ENCODE results near the gene MGAT3. TPM values are rescaled to one million over a fixed set of nuclear protein-coding genes. Genes with fewer than 3 reads are reported as not detected.

The MGAT3 gene
- total RNA-seq, 1 donor from 2014 or later, result 3.2 TPM

- no peaks in the 10 kb centered on the region for H3K9me3 ChIP-seq (replicated peaks)
- peaks cover 80% of the 10 kb centered on the region for H3K4me1 ChIP-seq
- peak overlapping the region; percentile 99 for H3K27ac ChIP-seq (replicated peaks)
- intact Hi-C loops (cut with micrococcal nuclease), result no loop called here
- peaks cover 42% of the 10 kb centered on the region for H3K36me3 ChIP-seq
- H3K4me3 ChIP-seq, result peak overlapping the region; percentile 92
- DNase-seq, result no peak
- TF ChIP-seq, protein P1, sequence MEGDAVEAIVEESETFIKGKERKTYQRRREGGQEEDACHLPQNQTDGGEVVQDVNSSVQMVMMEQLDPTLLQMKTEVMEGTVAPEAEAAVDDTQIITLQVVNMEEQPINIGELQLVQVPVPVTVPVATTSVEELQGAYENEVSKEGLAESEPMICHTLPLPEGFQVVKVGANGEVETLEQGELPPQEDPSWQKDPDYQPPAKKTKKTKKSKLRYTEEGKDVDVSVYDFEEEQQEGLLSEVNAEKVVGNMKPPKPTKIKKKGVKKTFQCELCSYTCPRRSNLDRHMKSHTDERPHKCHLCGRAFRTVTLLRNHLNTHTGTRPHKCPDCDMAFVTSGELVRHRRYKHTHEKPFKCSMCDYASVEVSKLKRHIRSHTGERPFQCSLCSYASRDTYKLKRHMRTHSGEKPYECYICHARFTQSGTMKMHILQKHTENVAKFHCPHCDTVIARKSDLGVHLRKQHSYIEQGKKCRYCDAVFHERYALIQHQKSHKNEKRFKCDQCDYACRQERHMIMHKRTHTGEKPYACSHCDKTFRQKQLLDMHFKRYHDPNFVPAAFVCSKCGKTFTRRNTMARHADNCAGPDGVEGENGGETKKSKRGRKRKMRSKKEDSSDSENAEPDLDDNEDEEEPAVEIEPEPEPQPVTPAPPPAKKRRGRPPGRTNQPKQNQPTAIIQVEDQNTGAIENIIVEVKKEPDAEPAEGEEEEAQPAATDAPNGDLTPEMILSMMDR (IDR thresholded peaks at IDR 0.05; ENCODE audit: borderline replicate concordance), result no peak
- H3K27me3 ChIP-seq (ENCODE audit: low read depth), result no peaks in the 10 kb centered on the region
Measured at GRCh38 chr22:39522567-39523300, 65.9 kb downstream of the MGAT3 start.

DNA sequence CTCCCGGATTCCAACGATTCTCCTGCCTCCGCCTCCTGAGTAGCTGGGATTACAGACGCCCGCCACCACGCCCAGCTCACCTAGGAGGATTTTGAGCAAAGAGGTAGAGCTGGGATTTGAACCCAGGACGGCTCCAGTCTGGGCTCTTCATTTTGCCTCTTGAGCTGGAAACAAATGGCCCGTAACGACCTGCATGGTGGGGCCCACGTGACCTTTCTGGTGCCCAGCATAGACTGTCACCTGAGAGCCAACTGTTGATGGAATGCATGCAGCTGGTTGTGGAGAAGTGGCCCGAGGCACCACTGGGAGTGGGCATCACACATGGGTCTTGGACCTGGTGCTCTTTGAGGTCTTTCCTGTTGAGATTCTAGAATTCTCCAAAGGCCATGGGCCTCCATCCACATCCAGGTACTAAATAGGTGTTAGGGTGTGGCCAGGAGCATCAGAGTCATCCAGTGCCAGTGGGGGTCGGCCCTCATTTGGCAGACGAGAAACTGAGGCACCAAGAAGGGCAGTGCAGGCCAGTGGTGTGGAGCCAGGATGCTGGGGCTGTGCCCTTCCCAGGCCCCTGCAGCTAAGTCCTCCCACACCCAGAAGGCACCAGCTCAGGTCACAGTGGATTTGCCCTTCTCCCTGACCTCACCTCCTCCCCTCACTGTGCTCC is 67.4 kb downstream of the MGAT3 start:
- Histone ChIP-seq H3K4me3 (peak overlapping the region; percentile 92), H3K27ac (replicated peaks) (peak overlapping the region; percentile 99), H3K27me3 (ENCODE audit: low read depth) (no peaks in the 10 kb centered on the region), H3K4me1 (peaks cover 82% of the 10 kb centered on the region), H3K9me3 (replicated peaks) (no peaks in the 10 kb centered on the region), H3K36me3 (peaks cover 47% of the 10 kb centered on the region)
- TF ChIP-seq, protein P1 (IDR thresholded peaks at IDR 0.05; ENCODE audit: borderline replicate concordance), result no peak
- no peak for DNase-seq
- intact Hi-C loops (cut with micrococcal nuclease), result no loop called here

DNA sequence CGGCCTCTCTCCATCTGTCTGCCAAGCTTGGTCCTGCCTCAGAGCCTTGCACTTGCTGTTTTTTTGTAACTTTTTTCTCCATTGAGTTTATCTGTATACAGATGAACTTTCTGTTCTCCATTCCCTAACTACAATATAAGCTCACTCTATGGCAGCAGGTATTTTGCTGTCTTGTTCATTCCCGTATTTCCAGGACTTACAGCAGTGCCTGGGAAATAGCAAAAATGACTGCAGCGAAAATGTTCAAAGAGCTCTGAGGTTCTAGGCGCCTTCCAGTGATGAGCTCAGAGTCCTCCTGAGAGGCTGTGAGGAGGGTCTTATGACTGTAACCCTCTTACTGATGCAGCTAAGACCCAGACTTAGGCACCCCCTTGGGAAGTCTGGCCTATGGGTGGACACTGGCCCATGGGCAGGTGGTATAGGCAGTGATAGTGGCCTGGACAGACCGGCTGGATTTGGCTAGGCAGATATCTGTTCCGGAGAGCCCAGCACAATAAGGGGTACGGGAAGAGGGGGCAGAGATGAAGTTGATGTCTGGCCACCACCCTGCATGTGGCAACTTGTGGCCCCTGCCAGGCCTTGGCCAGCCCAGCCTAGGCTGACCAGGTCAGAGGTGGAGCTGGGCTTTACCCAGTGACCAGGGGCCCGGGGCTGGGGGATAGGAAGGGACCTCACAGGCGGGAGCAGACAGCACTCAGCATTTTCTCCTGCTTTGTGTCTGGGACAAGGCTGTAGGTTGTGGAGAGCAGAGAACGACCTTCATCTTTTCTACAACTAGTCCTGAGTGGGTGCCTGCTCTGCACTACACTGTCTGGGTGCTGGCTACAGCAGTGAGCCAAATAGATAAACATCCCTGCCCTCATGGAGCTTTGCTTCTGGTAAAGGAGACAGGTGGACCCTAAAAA is 68.2 kb downstream of the MGAT3 start:
- Histone ChIP-seq H3K27ac (replicated peaks) (peak overlapping the region; percentile 99), H3K36me3 (peaks cover 54% of the 10 kb centered on the region), H3K9me3 (replicated peaks) (no peaks in the 10 kb centered on the region), H3K4me3 (peak overlapping the region; percentile 92), H3K27me3 (ENCODE audit: low read depth) (no peaks in the 10 kb centered on the region), H3K4me1 (peaks cover 83% of the 10 kb centered on the region)
- DNase-seq, result no peak
- TF ChIP-seq, protein P1 (IDR thresholded peaks at IDR 0.05; ENCODE audit: borderline replicate concordance), result no peak
- intact Hi-C loops (cut with micrococcal nuclease), result no loop called here

DNA sequence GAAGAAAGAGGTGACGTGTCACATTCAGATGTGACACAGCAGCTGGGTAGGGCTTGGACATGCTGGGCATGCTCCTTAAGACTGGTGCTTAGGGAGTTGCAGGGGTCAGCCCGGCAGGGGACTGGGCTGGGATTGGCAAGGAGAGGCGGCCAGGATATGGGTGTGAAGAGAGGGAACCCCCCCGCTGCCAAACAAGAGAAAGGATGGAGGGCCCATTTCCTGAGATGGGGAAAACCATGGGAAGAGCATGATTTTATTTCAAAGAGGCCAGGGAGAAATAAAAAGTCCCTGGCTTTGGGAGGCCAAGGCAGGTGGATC is 68.8 kb downstream of the MGAT3 start:
- no peak for DNase-seq
- TF ChIP-seq, protein P1 (IDR thresholded peaks at IDR 0.05; ENCODE audit: borderline replicate concordance), result no peak
- Histone ChIP-seq H3K4me3 (no peak overlapping the region), H3K36me3 (peaks cover 59% of the 10 kb centered on the region), H3K4me1 (peaks cover 86% of the 10 kb centered on the region), H3K27me3 (ENCODE audit: low read depth) (no peaks in the 10 kb centered on the region), H3K27ac (replicated peaks) (peak overlapping the region; percentile 99), H3K9me3 (replicated peaks) (no peaks in the 10 kb centered on the region)
- intact Hi-C loops (cut with micrococcal nuclease), result no loop called here

- peaks cover 50% of the 10 kb centered on the region for H3K36me3 ChIP-seq
- peaks cover 86% of the 10 kb centered on the region for H3K4me1 ChIP-seq
- H3K27me3 ChIP-seq (ENCODE audit: low read depth), result no peaks in the 10 kb centered on the region
- no peak overlapping the region for H3K4me3 ChIP-seq
- intact Hi-C loops (cut with micrococcal nuclease), result no loop called here
- DNase-seq, result no peak
- H3K9me3 ChIP-seq (replicated peaks), result no peaks in the 10 kb centered on the region
- H3K27ac ChIP-seq (replicated peaks), result no peak overlapping the region
- TF ChIP-seq, protein P1 (IDR thresholded peaks at IDR 0.05; ENCODE audit: borderline replicate concordance), result no peak
Measured at GRCh38 chr22:39526736-39527171, 69.9 kb downstream of the MGAT3 start.

Data from left ventricle myocardium inferior (tissue), 1 donor.